GM11168 (cell line): ENCODE measurements around the gene NPFFR1.

ENCODE experiments used
- in situ Hi-C: fragments of 300-500 bp; cut with MboI; formaldehyde crosslinking; loops from one replicate; pipeline ENCODE4 v1.12.0; 2022; ENCODE audit warnings: low sequenced_read_pairs; ENCODE audit not compliant: unreplicated experiment

The NPFFR1 gene

GRCh38 chr10:70283445-70284399 is at the start of gene NPFFR1:
Gene NPFFR1, minus strand, starts transcription at chr10:70284004. Its CDS starts 328 bp downstream, at chr10:70283676.
- in situ Hi-C loops, result no loop called here

DNA sequence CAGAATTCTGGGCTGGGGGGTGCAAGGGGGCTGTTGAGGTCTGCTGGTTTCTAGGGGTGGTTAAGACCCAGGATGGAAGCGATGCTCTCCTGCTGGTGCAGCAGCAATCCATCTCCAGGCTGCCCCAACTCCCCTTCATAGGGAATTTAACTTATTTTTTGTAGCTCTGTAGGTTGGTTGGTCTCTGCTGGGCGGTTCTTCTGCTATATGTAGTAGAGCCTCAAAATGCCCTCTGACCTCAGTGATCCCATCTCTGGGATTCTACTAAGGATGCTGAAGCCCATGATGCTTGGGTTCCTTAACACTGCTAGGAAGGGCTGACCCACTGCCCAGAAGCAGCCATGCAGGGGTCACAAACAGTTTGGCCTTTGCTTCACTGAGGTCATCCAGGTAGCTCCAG is 49.5 kb upstream of the NPFFR1 start:
- in situ Hi-C loops, result no loop called here

DNA sequence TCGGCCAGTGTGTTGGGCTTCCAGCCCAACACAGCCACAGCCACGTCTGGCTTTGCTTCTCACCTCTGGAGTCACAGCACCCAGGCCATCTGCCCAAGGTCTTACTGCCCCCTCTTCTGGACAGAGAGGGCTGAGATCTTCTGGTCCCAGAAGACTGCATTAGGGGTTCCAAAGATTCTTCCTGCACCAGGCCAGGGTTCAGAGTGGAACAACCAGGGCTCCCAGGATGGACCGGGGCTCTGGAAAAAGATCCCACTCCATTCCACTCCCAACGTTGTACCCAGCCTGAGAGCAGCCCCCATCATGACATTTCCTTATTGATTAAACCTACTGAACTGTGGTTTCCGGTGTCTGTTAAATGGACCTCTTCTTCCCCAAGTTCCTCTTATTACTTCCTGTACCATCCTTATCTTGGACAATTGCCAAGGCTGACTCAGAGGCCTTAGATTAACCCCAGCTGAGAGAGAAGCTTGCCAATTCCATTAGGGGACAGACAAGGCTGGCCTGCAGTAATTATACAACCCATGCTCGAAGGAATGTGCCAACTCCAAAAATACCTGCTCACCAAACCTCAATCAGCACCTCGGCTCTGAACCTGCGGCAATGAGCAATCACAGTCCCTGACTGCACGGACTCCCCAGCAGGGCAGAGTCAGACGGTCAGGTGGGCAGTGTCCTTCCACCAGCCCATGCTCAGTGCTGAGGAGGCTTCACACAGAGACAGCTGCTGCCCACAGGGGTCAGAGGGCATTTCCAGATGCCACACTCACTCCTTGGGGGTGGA is 47.9 kb upstream of the NPFFR1 start:
- in situ Hi-C loops, result no loop called here

GRCh38 chr10:70331160-70331485 is 47.3 kb upstream of the NPFFR1 start:
- in situ Hi-C loops, result no loop called here

GRCh38 chr10:70330671-70331070 is 46.9 kb upstream of the NPFFR1 start:
- in situ Hi-C loops, result no loop called here

DNA sequence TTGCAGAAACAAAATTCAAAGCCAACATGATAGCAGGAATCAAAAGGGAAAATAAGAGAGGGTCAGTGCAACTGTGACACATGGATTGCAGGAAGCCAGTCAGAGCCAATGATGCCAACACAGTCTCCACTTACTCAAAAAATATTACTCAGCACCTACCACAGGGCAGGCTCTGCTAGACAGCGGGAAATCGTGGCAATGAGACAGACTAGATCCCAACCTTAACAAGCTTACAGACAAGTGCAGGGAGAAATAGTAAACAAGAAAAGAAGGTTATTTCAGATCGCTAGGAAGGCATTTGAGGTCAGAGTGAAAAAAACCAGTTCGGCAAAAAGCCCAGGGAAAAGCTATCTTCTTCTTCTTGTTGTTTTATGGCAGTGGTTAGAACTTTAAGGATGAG is 45.2 kb upstream of the NPFFR1 start:
- in situ Hi-C loops, result no loop called here

DNA sequence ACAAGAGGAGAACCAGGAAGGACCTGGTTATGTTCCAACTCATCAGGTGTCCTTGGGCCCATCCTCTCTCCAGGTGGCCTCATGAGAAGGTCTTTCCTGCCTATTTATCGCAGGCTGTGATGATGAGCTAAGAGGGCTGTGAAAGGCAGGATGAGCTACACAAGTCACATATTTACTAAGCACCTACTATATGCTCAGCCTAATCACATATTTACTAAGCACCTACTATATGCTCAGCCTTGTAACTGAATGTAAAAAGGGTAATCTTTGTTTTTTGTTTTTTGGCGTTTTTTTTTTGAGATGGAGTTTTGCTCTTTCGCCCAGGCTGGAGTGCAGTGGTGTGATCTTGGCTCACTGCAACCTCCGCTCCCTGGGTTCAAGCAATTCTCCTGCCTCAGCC is 44.2 kb upstream of the NPFFR1 start:
- in situ Hi-C loops, result no loop called here

DNA sequence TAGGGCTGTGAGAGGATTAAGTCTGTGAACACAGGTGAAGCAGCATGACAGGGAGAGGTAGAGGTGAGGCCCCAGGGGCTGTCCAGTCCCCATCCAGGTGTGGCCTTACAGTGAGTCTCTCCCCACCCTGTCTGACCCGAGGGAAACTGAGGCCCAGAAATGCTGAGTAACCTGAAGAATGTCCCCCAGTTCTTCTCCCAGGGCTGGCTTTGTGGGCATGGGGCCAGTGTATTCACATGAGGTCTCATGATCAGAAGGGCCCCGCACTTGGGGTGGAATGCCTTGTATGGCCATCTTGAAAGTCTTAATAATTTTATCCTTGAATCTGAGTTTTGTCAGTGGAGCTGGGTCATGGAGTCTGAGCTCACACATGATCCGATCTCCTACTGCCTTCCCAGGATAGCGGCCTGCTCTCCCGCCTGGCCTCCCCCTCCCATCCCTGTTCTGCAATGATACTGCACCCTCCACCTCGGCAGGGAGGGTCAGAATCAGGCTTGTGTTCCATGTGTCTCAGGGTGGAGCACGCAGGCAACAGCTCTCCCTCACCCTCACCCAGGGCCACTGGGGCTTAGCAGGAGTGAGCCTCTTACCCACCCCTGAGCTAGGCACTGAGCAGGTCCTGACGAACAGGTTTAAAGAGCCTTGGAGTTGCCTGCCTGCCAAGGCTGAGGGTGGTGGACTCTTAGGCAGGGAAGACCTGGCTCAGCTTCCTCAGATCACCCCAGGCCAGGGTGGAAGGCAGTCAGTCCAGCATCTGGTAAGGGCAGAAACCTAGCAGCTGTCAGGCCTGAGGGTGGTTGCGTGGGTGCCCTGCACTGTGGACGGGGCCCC is 41.4 kb upstream of the NPFFR1 start:
- in situ Hi-C loops, result no loop called here

GRCh38 chr10:70324339-70324861 is 40.6 kb upstream of the NPFFR1 start:
- in situ Hi-C loops, result no loop called here

DNA sequence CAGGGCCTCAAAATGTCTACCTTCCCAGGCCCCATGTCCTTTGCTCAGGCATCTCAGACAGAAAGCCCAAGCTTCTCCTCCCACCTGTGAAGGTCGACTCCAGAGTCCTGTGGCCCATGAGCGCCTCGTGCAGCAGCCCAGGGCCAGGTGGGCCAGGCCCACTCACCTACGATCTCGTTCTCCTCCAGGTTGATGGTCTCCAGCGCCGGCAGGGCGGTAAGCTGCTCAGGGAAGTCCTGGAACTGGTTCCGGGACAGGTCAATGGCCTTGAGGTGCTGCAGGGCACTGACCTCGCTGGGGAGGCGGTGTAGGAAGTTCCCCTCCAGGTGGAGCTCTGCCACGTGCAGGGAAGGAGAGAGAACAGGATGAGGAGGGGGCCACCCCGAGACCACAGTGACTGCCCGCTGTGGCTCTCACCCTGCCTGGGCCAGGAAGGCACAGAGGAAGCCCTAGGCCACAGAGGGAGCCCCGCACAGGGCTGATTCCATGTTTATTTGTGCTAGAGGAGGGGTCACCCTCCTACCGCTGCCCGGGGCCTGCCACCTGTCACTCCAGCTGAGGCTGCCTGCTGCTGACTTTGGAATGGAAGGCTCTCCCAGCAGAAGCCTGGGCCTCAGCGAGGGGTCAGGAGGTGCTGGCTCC is 40.0 kb upstream of the NPFFR1 start:
- in situ Hi-C loops, result no loop called here

DNA sequence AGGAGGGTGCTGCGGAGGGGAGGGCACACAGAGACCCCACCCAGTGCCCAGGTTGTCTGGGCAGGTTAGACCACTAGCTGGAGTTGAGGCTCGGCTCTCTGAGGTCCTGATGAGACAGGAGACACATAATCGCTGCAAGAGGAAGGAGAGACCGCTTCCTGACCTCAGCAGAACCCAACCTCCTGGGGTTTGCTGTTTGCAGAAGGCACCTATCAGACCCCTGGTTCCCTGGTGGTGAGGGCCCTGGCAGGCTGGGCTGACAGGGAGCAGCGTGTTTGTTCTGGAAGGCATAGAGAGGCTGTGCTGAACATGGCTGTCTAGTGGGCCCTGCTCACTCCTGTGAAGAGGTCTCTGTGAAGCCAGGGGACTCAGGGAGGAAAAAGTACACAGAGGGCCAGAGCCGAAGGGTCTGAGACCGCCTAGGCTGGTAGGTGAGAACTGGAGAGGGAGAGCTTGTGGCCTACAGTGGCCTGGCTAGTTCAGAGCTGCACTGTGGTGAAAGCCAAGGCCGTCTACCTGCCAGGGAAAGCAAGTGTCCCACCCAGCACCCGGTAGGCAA is 39.4 kb upstream of the NPFFR1 start:
- in situ Hi-C loops, result no loop called here

DNA sequence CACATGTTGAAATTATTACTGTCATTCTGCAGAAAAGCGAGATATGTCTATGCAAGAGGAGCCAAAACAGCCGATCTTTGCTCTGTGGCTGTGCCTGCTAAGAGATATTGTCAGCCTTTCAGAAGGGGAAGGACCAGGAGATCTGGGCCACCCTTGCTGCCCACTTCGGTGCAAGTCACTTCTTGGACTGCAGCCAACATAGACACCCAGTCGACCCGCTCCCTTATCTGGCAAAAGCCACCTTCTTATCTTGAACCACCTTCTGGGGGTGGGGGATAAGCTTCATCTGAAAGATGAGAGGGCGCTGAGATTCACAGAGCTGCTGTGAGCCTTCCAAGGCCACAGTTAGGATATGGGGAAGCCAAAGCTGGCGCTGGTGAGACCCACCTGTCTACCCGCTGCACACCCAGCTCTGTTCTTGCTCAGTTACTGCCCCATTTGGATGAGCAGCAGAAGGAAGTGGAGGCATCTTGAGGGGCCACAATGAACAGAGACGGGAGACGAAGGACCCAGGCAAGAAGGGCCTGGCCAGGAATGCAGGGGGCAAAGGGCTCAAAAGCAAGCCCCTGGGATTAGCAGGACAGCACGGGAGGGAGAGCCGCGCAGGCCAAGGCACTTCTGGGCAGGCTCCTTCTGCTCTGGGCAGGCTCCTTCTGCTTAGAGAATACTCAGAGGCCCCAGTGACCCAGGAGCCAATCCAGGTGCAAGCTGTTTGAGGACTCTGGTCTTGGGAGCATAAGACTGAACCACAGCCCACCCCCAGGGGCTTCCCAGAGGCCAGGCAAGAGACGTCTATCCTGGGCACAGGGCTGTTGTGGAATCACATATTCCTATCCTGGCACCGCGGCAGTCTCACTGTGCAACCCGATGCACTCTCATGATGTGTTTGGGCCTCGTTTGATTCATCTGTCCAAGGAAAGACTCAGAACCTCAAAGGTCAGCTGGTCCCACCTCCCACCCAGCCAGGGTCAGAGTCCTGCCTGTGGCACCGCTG is 38.4 kb upstream of the NPFFR1 start:
- in situ Hi-C loops, result no loop called here

DNA sequence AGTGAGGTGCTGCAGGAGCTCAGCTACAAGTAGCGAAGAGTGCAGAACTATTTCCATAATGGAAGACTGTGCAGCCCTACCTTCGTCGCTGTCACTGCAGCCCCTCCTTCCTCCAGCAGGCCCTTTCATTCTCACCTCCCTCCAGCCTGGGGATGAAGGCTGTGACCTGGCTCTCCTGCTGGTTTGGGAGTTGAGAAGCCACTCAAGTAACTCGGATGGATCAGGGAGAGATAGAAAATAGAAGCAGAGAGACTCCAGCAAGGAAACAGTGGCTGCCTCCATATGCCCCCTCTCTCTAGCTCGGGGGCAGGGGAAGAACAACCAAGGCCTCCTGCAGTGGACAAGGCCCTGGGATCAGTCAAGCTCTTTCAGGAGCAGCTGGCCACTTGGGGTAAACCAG is 37.4 kb upstream of the NPFFR1 start:
- in situ Hi-C loops, result no loop called here

GRCh38 chr10:70320751-70321150 is 36.9 kb upstream of the NPFFR1 start:
- in situ Hi-C loops, result no loop called here

GRCh38 chr10:70319824-70320223 is 36.0 kb upstream of the NPFFR1 start:
- in situ Hi-C loops, result no loop called here

GRCh38 chr10:70319183-70319582 is 35.4 kb upstream of the NPFFR1 start:
- in situ Hi-C loops, result no loop called here

DNA sequence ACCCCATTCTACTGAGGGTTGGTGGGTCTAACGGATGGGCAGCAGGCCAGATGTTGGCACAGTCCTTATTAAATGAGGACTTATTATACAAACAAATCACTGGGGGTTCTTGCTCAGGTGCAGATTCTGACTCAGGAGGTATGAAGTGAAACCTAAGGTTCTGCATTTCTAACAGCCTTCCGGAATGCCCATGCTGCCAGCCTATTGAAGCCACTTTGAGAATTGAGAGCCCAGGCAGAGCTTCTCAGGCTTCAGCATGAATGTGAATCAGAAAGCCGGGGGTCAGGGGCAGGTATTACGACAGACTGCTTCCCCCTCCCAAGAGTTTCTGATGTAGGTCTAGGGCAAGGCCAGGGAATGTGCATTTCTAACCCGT is 34.1 kb upstream of the NPFFR1 start:
- in situ Hi-C loops, result no loop called here

- in situ Hi-C loops, result no loop called here
These were observed 33.6 kb upstream of the NPFFR1 start for GRCh38 chr10:70317272-70317942.
